GM19324 (cell line): Measurements from ENCODE around the gene STAMBPL1.
"Not testable (repeated sequence)": the region's sequence is repeated elsewhere in the genome, so short reads cannot be mapped to it uniquely, and the experiment has no call there.

Source experiments
- ATAC-seq: cut with Tn5 transposase; IDR thresholded peaks from one replicate; pipeline ENCODE4 v1.9.1; 2021; ENCODE audit warnings: mild to moderate bottlenecking, moderate library complexity; ENCODE audit not compliant: unreplicated experiment, low FRiP score

Gene STAMBPL1

GRCh38 chr10:88916231-88916630 is 36.2 kb downstream of the STAMBPL1 start:
- no peak for ATAC-seq

GRCh38 chr10:88916986-88917385 is 36.9 kb downstream of the STAMBPL1 start:
- no peak for ATAC-seq

GRCh38 chr10:88918191-88918905 is 38.3 kb downstream of the STAMBPL1 start:
- no peak for ATAC-seq

GRCh38 chr10:88919041-88919440 is 39.0 kb downstream of the STAMBPL1 start:
- ATAC-seq: no peak

GRCh38 chr10:88920198-88920597 is 40.2 kb downstream of the STAMBPL1 start:
- no peak for ATAC-seq

GRCh38 chr10:88920986-88921593 is 41.0 kb downstream of the STAMBPL1 start:
- ATAC-seq: no peak

GRCh38 chr10:88922041-88922440 is 42.0 kb downstream of the STAMBPL1 start:
- ATAC-seq: no peak

- ATAC-seq: no peak
These were observed 43.5 kb downstream of the STAMBPL1 start for GRCh38 chr10:88923520-88923919.

GRCh38 chr10:88926566-88927415 is 46.7 kb downstream of the STAMBPL1 start:
- no peak for ATAC-seq

- no peak for ATAC-seq
These were observed 47.3 kb downstream of the STAMBPL1 start for GRCh38 chr10:88927416-88927690.

GRCh38 chr10:88928254-88928653 is 48.2 kb downstream of the STAMBPL1 start:
- ATAC-seq: no peak

- ATAC-seq: no peak
These were observed 51.5 kb downstream of the STAMBPL1 start for GRCh38 chr10:88931548-88931947.

GRCh38 chr10:88932029-88932428 is 52.0 kb downstream of the STAMBPL1 start:
- not testable (repeated sequence) for ATAC-seq

GRCh38 chr10:88932539-88933256 is 52.7 kb downstream of the STAMBPL1 start:
- no peak for ATAC-seq

- ATAC-seq: no peak
These were observed 53.5 kb downstream of the STAMBPL1 start for GRCh38 chr10:88933564-88933963.

- no peak for ATAC-seq
These were observed 55.0 kb downstream of the STAMBPL1 start for GRCh38 chr10:88934900-88935672.

GRCh38 chr10:88936656-88937055 is 56.6 kb downstream of the STAMBPL1 start:
- no peak for ATAC-seq

- no peak for ATAC-seq
These were observed 58.0 kb downstream of the STAMBPL1 start for GRCh38 chr10:88938039-88938438.

GRCh38 chr10:88938938-88939337 is 58.9 kb downstream of the STAMBPL1 start:
- no peak for ATAC-seq

GRCh38 chr10:88941026-88941425 is 61.0 kb downstream of the STAMBPL1 start:
- no peak for ATAC-seq
